NCI-H82 (cell line): ENCODE results near the gene LRRTM4.
"Not testable (repeated sequence)": the region's sequence is repeated elsewhere in the genome, so short reads cannot be mapped to it uniquely, and the experiment has no call there.

ENCODE experiments used
- DNase-seq: peaks from one replicate; lab custom pipeline; 2025; lab: John Stamatoyannopoulos, UW

LRRTM4 gene

DNA sequence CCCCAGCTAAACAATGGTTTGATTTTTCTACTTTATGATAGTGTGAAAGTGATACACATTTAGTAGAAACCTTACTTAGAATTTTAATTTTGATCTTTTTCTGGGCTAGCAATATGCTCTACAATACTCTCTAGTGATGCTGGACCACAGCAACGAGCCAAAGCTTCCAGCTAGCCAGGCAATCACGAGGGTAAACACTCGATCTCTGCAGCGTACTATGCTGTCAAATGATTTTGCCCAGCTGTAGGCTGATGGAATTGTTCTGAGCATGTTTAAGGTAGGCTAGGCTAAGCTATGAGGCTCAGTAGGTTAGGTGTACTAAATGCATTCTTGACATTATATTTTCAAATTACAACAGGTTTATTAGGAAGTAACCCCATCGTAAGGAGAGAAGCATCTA is 207.5 kb downstream of the LRRTM4 start:
- no peak for DNase-seq

GRCh38 chr2:77310416-77310815 is 211.8 kb downstream of the LRRTM4 start:
- no peak for DNase-seq

- DNase-seq, result no peak
Observed at GRCh38 chr2:77309725-77310124, 212.5 kb downstream of the LRRTM4 start.

DNA sequence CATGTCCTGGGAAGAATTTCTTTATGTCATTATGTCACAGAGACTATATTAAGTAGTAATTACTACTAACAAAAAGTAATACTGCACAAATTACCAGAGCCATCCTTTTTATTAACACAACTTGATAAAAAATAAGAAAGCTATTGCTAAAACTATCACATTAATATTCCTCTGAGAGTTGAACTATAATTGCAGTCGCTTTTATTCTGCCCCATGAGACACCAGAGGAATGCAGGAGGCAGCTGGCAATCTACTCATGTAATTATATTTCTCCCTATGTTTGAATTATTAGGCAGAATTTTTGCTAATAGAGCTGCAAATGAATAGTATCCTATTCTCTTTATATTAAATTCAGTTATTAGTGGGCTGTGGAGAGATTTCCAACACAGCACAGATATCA is 220.7 kb downstream of the LRRTM4 start:
- DNase-seq, result no peak

- no peak for DNase-seq
Observed at GRCh38 chr2:77296791-77297190, 225.4 kb downstream of the LRRTM4 start.

GRCh38 chr2:77294474-77294873 is 227.7 kb downstream of the LRRTM4 start:
- DNase-seq, result no peak

- DNase-seq, result no peak
Observed at GRCh38 chr2:77284353-77284752, 237.8 kb downstream of the LRRTM4 start.

GRCh38 chr2:77271262-77271661 is 250.9 kb downstream of the LRRTM4 start:
- DNase-seq, result no peak

DNA sequence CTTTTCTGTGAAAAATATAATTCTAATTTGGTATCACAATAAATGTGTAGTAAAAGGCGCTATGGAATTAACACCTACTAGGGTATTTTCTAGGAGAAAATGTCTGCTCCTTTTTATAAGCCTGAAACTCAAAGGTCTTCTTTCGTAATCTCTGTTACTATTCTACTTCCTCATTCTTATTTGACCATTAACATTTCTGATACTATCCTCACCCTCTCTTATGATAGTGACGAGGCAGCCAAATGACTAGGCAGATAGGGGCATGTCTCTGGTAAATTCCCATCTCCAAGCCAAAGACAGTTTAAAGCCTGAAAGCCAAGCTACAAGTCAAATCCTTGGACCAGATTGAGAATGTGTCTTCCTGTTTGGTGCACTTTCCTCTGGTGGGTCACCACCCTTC is 251.7 kb downstream of the LRRTM4 start:
- no peak for DNase-seq

- DNase-seq, result no peak
Observed at GRCh38 chr2:77268626-77269025, 253.6 kb downstream of the LRRTM4 start.

GRCh38 chr2:77232909-77233425 is 289.2 kb downstream of the LRRTM4 start:
- DNase-seq, result peak; percentile 13

DNA sequence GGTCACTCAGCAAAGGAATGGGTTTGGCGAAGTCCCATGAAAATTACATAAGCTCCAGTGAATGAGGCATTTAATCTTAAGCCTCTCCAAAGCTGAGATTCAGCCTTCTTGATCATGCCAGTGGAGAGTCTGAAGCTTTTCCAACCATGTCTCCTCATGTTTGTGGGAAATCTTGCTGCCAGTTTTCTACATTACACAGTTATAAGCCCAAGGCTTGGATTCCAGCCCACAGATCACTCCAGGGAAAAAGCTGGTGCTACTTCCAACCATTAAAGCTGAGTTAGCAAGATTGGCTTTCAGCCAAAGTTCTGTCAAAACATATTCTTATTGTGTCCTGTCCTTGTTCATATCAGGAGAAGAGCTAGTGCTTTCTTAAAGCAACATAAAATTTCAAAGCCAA is 293.8 kb downstream of the LRRTM4 start:
- peak; percentile 61 for DNase-seq

GRCh38 chr2:77210725-77211124 is 311.5 kb downstream of the LRRTM4 start:
- DNase-seq, result no peak

- DNase-seq, result no peak
Observed at GRCh38 chr2:77207331-77207730, 314.8 kb downstream of the LRRTM4 start.

GRCh38 chr2:77201755-77202154 is 320.4 kb downstream of the LRRTM4 start:
- no peak for DNase-seq

DNA sequence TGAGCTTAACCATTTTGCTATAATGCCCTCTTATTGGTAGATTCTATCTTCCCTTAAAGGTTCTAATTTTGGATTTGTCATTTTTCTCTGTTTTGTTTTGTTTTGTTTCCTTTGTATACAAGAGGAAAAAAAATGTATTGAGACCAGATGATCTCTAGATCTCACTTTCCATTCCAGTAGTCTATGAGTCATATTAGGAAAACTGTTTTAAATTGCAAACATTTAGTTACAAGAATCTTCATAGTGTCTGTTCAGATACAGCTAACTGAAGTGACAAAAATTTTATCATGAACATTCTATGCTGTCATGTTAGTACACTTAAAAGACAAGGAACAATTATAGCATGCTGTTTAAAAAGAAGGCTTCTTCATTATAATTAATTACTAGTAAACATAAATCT is 322.8 kb downstream of the LRRTM4 start:
- DNase-seq, result no peak

DNA sequence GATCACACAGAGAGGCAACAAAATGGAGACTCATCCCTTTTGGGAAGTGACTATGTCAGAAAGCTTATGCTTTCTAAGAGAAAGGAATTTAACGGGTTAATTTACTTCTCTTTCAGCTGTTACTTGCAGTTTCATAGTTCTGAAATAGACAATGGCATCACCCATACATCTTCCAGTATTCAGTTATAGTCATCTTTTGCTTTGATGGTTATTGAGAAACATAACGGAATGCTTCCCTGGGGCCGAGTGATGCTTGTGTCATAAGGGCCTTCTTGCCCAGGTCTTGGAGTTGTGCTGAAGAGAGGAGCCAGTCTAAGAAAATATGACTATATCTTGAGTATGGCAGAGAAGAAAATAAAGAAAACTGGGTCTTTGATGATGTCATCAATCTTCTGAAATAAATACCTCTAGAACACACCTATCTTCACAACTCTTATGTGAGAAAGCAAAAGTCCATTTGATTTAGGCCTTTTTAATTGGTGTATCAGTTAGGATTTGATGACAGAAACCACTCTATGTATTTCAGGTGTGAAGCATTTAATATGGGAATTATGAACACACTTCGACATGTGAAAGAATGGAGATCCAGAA is 328.2 kb downstream of the LRRTM4 start:
- no peak for DNase-seq

- DNase-seq, result no peak
Observed at GRCh38 chr2:77192811-77193289, 329.3 kb downstream of the LRRTM4 start.

DNA sequence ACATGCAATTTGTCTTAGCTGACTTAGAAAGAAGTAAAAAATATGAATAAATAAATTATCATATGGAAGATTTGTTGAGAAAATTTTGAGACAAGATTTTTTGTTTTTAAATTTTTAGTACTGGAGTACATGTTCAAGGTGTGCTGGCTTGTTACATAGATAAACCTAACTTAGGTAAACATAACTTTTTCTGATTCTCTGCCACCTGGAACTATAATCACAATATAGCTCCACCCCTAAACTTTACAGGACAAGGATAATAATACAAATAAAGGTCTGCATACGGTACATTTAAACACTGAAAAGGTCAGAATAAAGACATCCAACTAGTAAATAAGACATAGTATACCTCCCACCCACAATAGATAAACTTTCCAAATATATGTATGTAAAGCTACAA is 330.5 kb downstream of the LRRTM4 start:
- DNase-seq, result no peak

DNA sequence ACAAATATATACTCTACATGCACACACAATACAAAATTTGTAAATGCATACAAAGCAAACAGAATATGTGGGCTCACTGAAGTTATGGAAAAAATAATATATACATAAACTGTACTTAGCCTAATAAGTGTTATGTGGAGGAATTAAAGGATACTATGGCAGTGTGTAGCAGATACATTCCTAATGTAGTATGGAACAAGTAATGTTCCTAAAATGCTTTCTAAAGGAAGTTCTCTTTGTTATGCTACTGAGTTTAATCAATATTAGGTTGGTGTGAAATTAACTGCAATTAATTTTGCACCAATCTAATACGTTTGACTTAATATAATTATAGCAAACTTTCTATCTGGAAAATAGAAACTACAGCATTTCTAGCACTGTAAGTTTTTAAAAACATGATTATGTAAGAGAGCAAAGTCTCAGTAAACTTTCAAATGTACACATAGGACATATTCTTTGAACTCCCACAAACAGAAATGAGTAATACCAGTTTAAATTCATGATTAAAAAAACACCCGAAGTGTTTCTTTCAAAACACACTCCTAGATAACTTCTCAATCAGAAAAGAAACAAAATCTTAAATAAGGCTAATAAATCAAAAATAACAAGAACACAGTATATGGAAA is 331.3 kb downstream of the LRRTM4 start:
- DNase-seq, result no peak

- no peak for DNase-seq
Observed at GRCh38 chr2:77185052-77185451, 337.1 kb downstream of the LRRTM4 start.

- DNase-seq, result no peak
Observed at GRCh38 chr2:77179297-77179696, 342.9 kb downstream of the LRRTM4 start.

- DNase-seq, result not testable (repeated sequence)
Observed at GRCh38 chr2:77175266-77175780, 346.9 kb downstream of the LRRTM4 start.

DNA sequence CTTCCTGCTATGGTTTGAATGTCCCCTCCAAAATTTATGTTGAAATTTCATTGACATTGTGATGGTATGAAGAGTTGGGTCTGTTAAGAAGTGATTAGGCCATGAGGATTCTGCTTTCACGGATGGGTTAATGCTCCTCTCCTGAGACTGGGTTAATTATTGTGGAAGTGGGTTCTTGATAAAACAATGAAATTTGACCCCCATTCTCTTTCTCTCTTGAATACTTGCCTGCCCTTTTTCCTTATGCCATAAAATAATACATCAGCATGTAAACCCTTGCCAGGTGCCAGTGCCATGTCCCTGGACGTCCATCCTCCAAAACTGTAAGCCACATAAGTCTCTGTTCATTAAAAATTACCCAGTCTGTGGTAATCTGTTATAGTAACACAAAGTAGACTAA is 352.8 kb downstream of the LRRTM4 start:
- no peak for DNase-seq
